ENCODE results near the gene SDE2. TPM values are rescaled to one million over a fixed set of nuclear protein-coding genes. Genes with fewer than 3 reads are reported as not detected.

The SDE2 gene
- total and polyA plus RNA-seq, 10 of the 15 experiments (the other 5 are each of a cell fraction or from before 2014, with no cell fraction given), result 2.7 to 19.4 (median 12.6) TPM

DNA sequence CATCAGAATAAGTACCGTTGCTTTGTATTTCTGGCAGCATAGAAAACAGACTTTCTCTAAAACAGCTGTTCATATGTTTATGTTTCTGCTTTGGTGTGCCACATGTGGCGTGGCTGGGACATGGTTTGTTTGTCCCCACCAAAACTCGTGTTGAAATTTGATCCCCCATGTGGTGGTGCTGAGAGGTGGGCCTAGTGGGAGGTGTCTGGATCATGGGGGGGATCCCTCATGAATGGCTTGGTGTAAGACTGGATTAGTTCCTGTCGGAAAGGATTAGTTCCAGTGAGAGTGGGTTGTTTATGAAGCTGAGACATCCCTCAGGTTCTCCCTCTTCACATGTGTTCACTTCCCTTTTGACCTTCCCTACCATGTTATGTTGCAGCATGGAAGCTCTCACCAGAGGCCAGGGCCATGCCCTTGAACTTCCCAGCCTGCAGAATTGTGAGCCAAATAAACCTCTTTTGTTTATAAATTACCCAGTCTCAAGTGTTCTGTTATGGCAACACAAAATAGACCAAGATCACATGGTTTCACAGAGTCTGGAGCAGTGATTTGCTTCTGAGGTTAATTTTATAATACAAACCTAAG lies 45.5 kb upstream of the SDE2 start:
- intact Hi-C loops (cut with micrococcal nuclease; ENCODE audit: unreplicated experiment) (no loop called here), in situ Hi-C loops (cut with MboI) (no loop called here)
- FAIRE-seq (no peak), ATAC-seq (no peak), DNase-seq (ENCODE audit: low read depth, low spot score) (no peak)
- H3K27ac ChIP-seq (ENCODE audit: control insufficient read depth, insufficient read depth), result no peak overlapping the region
- H3K9ac ChIP-seq (ENCODE audit: control insufficient read depth, insufficient read depth, low read length), result no peak overlapping the region
- ChIA-PET CTCF (no interaction called here), RAD21 (ENCODE audit: unreplicated experiment) (no interaction called here), POLR2A (interaction anchor here (0.7 kb wide), 1 partner anchor 45 kb away, joined by 5 read pairs; the partner anchor contains the start of gene SDE2), SMC1A (ENCODE audit: uncharacterized antibody, unreplicated experiment) (interaction anchor here (0.9 kb wide), 1 partner anchor 11 kb away, joined by 3 read pairs; no protein-coding TSS in a partner anchor)
- H3K4me3 ChIP-seq, result no peak overlapping the region
- no peak for TF ChIP-seq BCL11A (IDR thresholded peaks at IDR 0.05; ENCODE audit: low read depth, low read length)
- no peaks in the 10 kb centered on the region for H3K79me2 ChIP-seq (ENCODE audit: control insufficient read depth, insufficient read depth, low read length)
- H3K4me2 ChIP-seq (ENCODE audit: control insufficient read depth, insufficient read depth), result no peak overlapping the region
- H3K4me1 ChIP-seq (ENCODE audit: control insufficient read depth, insufficient read depth, low read length), result no peaks in the 10 kb centered on the region
- H3K9me3 ChIP-seq (replicated peaks; ENCODE audit: control insufficient read depth, insufficient read depth, low read length), result no peaks in the 10 kb centered on the region
- 62% methylated on average over 4 of the region's 4 CpGs for WGBS (ENCODE audit: insufficient coverage, insufficient replicate concordance, low lambda C conversion rate, missing lambda C conversion rate)
- BruUV-seq (replicated peaks), result no TSS peak
- no peaks in the 10 kb centered on the region; a peak in 1 of 4 replicates for H3K27me3 ChIP-seq (replicated peaks in 1 of 2; ENCODE audit: control insufficient read depth in 2 of 2, insufficient read depth in 2 of 2, low read length in 1 of 2)
- no peaks in the 10 kb centered on the region for H3K36me3 ChIP-seq (ENCODE audit: control insufficient read depth in 2 of 2, insufficient read depth in 2 of 2, low read length in 1 of 2)
- no peak overlapping the region for H2AFZ ChIP-seq (ENCODE audit: control insufficient read depth, low read depth, low read length)
- no peaks in the 10 kb centered on the region for H4K20me1 ChIP-seq (ENCODE audit: control insufficient read depth, insufficient read depth)

DNA sequence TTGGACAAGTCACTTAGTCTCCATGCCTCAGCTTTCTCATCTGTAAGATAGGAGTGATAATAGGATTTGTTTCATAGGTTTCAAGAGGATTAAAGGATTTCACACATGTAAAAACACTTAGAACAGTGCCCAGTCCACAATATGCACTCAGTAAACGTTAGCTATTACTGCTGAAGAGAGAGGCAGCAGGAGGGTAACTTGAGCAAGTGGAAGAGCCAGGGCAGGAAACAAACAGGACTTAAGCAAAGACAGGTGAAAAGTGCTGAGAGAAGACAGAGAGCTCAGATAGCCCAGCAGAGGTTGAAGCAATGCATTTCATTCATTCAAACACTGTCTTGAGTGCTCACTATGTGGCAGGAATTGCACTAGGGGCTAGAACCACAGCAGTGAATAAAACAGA lies 42.3 kb upstream of the SDE2 start:
- Histone ChIP-seq H3K4me2 (ENCODE audit: control insufficient read depth, insufficient read depth) (no peak overlapping the region), H3K79me2 (ENCODE audit: control insufficient read depth, insufficient read depth, low read length) (no peaks in the 10 kb centered on the region), H3K27ac (ENCODE audit: control insufficient read depth, insufficient read depth) (no peak overlapping the region), H3K9me3 (replicated peaks; ENCODE audit: control insufficient read depth, insufficient read depth, low read length) (no peaks in the 10 kb centered on the region), H2AFZ (ENCODE audit: control insufficient read depth, low read depth, low read length) (no peak overlapping the region), H3K36me3 (ENCODE audit: control insufficient read depth in 2 of 2, insufficient read depth in 2 of 2, low read length in 1 of 2) (no peaks in the 10 kb centered on the region), H3K9ac (ENCODE audit: control insufficient read depth, insufficient read depth, low read length) (no peak overlapping the region), H3K4me3 (no peak overlapping the region), H3K27me3 (replicated peaks in 1 of 2; ENCODE audit: control insufficient read depth in 2 of 2, insufficient read depth in 2 of 2, low read length in 1 of 2) (no peaks in the 10 kb centered on the region; a peak in 1 of 4 replicates), H3K4me1 (ENCODE audit: control insufficient read depth, insufficient read depth, low read length) (no peaks in the 10 kb centered on the region), H4K20me1 (ENCODE audit: control insufficient read depth, insufficient read depth) (no peaks in the 10 kb centered on the region)
- no peak for DNase-seq (ENCODE audit: low read depth, low spot score)
- ATAC-seq, result no peak
- WGBS (ENCODE audit: insufficient coverage, insufficient replicate concordance, low lambda C conversion rate, missing lambda C conversion rate), result 47% methylated on average over 1 of the region's 1 CpG
- SMC1A ChIA-PET (ENCODE audit: uncharacterized antibody, unreplicated experiment), result no interaction called here
- CTCF ChIA-PET, result interaction anchor here (0.6 kb wide), 1 partner anchor 11 kb away, joined by 4 read pairs; no protein-coding TSS in a partner anchor
- FAIRE-seq, result no peak
- TF ChIP-seq SMAD5 (IDR thresholded peaks at IDR 0.05; ENCODE audit: low read depth), result no peak
- TF ChIP-seq FOXM1 (IDR thresholded peaks at IDR 0.05; ENCODE audit: low read depth, low read length), result no peak
- TF ChIP-seq MEF2A (IDR thresholded peaks at IDR 0.05; ENCODE audit: insufficient read depth, low read depth, low read length), result no peak
- TF ChIP-seq NRF1 (conservative IDR thresholded peaks at IDR 0.05; ENCODE audit: low read depth, low read length), result no peak
- no peak for TF ChIP-seq REST (IDR thresholded peaks at IDR 0.05; ENCODE audit: low read depth, low read length)
- no peak for TF ChIP-seq TCF7 (IDR thresholded peaks at IDR 0.05; ENCODE audit: borderline replicate concordance)
- TF ChIP-seq SMAD1 (IDR thresholded peaks at IDR 0.05; ENCODE audit: low read depth, partially characterized antibody), result no peak
- TF ChIP-seq ATF7 (IDR thresholded peaks at IDR 0.05; ENCODE audit: low read depth), result no peak
- TF ChIP-seq ETV6 (conservative IDR thresholded peaks at IDR 0.05 in 1 of 2, IDR thresholded peaks at IDR 0.05 in 1 of 2; ENCODE audit: borderline replicate concordance in 1 of 2, low read depth in 1 of 2), result no peak
- TF ChIP-seq MTA2 (IDR thresholded peaks at IDR 0.05; ENCODE audit: low read depth), result no peak
- no peak for TF ChIP-seq IRF5 (IDR thresholded peaks at IDR 0.05; ENCODE audit: borderline replicate concordance)
- intact Hi-C loops (cut with micrococcal nuclease; ENCODE audit: unreplicated experiment) (no loop called here), in situ Hi-C loops (cut with MboI) (no loop called here)
- RAD21 ChIA-PET (ENCODE audit: unreplicated experiment), result interaction anchor here (1.2 kb wide), 1 partner anchor 63 kb away, joined by 3 read pairs; no protein-coding TSS in a partner anchor
- POLR2A ChIA-PET, result no interaction called here
- BruUV-seq (replicated peaks), result no TSS peak
